Measurements from ENCODE around the gene CCDC158.

GRCh38 chr4:76326515-76326914, 94.4 kb downstream of the CCDC158 start:
- TF ChIP-seq CTCF (IDR thresholded peaks at IDR 0.05; ENCODE audit: extremely low read depth in 1 of 2, insufficient read depth in 1 of 2, low read depth in 1 of 2, low read length in 2 of 2) (no peak), MAX (IDR thresholded peaks at IDR 0.05; ENCODE audit: insufficient read depth, insufficient read length) (no peak), POLR2A (IDR thresholded peaks at IDR 0.05; ENCODE audit: low read depth, low read length) (no peak), JUN (IDR thresholded peaks at IDR 0.05; ENCODE audit: borderline replicate concordance, insufficient read depth, insufficient read length, low read depth) (no peak), EZH2 (IDR thresholded peaks at IDR 0.05; ENCODE audit: borderline replicate concordance, low read depth, low read length, severe bottlenecking) (no peak), GATA2 (IDR thresholded peaks at IDR 0.05; ENCODE audit: insufficient read depth, insufficient read length, low read depth, low read length) (no peak), FOS (IDR thresholded peaks at IDR 0.05; ENCODE audit: borderline replicate concordance, insufficient read depth, low read length) (no peak)

Data from endothelial cell of umbilical vein (primary cell).